ENCODE data around the gene TBC1D5.

TBC1D5 gene

DNA sequence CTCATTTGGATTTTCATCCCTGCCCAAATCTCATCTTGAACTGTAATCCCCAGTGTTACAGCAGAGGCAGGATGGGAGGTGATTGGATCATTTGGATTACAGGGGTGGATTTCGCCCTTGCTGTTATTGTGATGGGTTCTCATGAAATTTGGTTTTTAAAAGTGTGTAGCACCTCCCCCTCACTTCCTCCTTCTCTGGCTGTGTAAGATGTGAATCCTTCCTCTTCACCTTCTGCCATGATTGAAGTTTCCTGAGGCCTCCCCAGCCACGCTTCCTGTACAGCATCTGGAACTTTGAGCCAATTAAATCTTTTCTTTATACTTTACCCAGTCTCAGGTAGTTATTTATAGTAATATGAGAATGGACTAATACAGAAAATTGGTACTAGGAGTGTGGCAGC, 540.9 kb downstream of the TBC1D5 start:
- TF ChIP-seq CTCF (IDR thresholded peaks at IDR 0.05), result no peak
- no peak overlapping the region for H3K4me3 ChIP-seq
- H3K36me3 ChIP-seq, result peaks cover 4 to 18% (median 15%) of the 10 kb centered on the region in 3 donors
- peaks cover 0 to 19% (median 7%) of the 10 kb centered on the region in 4 donors for H3K4me1 ChIP-seq
- intact Hi-C loops (cut with DNase I; ENCODE audit: low total_unique reads), result no loop called here
- no peak for DNase-seq
- H3K9me3 ChIP-seq, result peaks cover 0 to 5% (median 0%) of the 10 kb centered on the region in 3 donors
- no peaks in the 10 kb centered on the region for H3K27me3 ChIP-seq
- no peak overlapping the region for H3K27ac ChIP-seq

GRCh38 chr3:17195856-17196604, 546.4 kb downstream of the TBC1D5 start:
- Histone ChIP-seq H3K9me3 (no peaks in the 10 kb centered on the region), H3K4me3 (no peak overlapping the region), H3K4me1 (peaks cover 0 to 31% (median 10%) of the 10 kb centered on the region in 4 donors), H3K36me3 (no peaks in the 10 kb centered on the region), H3K27me3 (no peaks in the 10 kb centered on the region), H3K27ac (peak overlapping the region in 1 of 2 donors; percentile 43)
- TF ChIP-seq CTCF (IDR thresholded peaks at IDR 0.05), result peak; percentile 37 to 52
- DNase-seq, result no peak
- intact Hi-C loops (cut with DNase I; ENCODE audit: low total_unique reads), result no loop called here

DNA sequence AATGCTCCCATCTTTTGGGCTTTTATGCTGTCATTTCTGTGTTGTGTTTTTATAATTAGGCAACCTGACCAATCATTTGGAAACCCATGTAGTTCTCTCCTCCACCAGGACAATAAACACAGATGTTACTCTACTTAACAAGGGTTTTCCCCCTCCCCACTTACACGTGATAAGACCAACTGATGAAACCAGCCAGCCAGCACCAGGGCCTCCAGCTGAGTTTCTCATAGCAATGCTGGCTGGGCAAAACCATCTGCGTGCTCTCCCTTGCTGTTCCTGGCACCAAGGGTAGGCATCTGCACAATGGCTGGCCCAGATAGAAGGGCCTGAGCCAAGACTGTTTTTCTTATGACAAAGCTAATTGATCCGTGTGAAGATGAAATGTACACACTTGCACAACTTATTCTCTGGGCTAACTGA, 547.2 kb downstream of the TBC1D5 start:
- H3K27ac ChIP-seq, result peak overlapping the region; percentile 26 to 43
- H3K27me3 ChIP-seq, result no peaks in the 10 kb centered on the region
- no peak for TF ChIP-seq CTCF (IDR thresholded peaks at IDR 0.05)
- H3K4me3 ChIP-seq, result no peak overlapping the region
- intact Hi-C loops (cut with DNase I; ENCODE audit: low total_unique reads), result no loop called here
- H3K4me1 ChIP-seq, result peaks cover 0 to 30% (median 11%) of the 10 kb centered on the region in 4 donors
- H3K36me3 ChIP-seq, result no peaks in the 10 kb centered on the region
- no peaks in the 10 kb centered on the region for H3K9me3 ChIP-seq
- DNase-seq, result no peak

DNA sequence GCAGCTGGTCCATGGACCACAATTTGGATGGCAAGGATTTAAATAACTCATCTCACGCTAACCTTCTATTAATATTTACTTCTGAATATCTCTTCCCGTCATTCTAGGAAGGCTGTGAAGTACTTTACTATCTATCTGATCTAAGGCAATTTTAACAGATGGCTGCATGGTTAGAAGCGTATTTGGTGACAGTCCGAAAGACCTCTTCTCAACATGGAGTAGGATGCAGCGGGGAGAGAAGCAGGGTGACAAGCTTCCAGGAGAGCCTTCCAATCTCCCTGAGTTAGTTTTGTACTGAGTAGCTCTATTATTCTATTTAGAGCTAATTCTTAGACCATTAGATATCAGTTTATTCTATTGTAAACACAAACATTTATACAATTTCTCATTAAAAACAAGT, 548.3 kb downstream of the TBC1D5 start:
- H3K27me3 ChIP-seq, result no peaks in the 10 kb centered on the region
- no peak overlapping the region for H3K27ac ChIP-seq
- no peak overlapping the region for H3K4me3 ChIP-seq
- no peak for DNase-seq
- H3K4me1 ChIP-seq, result peaks cover 0 to 29% (median 11%) of the 10 kb centered on the region in 4 donors
- intact Hi-C loops (cut with DNase I; ENCODE audit: low total_unique reads), result no loop called here
- H3K36me3 ChIP-seq, result no peaks in the 10 kb centered on the region
- H3K9me3 ChIP-seq, result no peaks in the 10 kb centered on the region
- no peak for TF ChIP-seq CTCF (IDR thresholded peaks at IDR 0.05)

DNA sequence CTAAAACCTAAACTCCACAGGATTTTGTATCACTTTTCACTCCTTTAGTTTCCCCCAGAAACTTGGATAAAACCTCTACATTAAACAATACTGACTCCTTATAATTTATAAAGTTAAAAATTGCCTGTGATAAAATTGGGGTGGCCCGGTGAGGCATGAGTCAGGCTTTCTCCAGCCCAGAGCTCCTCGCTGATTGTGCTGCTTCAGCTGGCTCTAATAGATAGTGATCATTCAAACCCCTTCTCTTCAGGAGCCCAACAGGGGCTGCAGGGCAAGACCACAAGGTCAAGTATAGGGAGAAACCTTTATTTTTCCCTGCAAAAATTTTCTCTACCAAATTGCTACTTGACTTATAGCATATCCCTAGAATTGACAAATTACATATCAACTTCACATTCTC, 549.4 kb downstream of the TBC1D5 start:
- no peak for TF ChIP-seq CTCF (IDR thresholded peaks at IDR 0.05)
- Histone ChIP-seq H3K36me3 (no peaks in the 10 kb centered on the region), H3K27me3 (no peaks in the 10 kb centered on the region), H3K27ac (no peak overlapping the region), H3K4me3 (no peak overlapping the region), H3K9me3 (no peaks in the 10 kb centered on the region), H3K4me1 (peaks cover 0 to 38% (median 11%) of the 10 kb centered on the region in 4 donors)
- no peak for DNase-seq
- intact Hi-C loops (cut with DNase I; ENCODE audit: low total_unique reads), result no loop called here
